ENCODE measurements around the gene TMEM132C. TPM values are rescaled to one million over a fixed set of nuclear protein-coding genes. Genes with fewer than 3 reads are reported as not detected.

Gene TMEM132C
- total RNA-seq, 1 experiment from 2014 or later, result not detected

DNA sequence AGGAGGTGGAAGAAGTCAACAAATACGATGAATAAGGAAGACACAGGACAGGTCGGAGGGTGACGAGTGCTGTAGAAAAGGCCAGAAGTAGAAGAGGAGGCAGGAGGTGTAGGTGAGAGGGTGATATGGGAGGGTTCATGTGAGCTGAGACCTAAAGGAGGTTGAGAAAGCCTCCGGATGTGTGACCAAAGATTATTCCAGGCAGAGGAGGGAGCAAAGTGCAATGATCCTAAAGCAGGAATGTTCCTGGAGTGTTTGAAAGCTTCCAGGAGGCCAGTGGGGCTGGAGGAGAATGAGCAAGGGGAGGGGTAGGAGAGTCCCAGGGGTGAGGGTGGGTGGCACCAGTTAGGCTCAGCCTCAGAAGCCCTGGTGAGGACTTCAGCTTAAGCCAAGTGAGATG lies 340.0 kb downstream of the TMEM132C start:
- DNase-seq (ENCODE audit: low read depth), result no peak

DNA sequence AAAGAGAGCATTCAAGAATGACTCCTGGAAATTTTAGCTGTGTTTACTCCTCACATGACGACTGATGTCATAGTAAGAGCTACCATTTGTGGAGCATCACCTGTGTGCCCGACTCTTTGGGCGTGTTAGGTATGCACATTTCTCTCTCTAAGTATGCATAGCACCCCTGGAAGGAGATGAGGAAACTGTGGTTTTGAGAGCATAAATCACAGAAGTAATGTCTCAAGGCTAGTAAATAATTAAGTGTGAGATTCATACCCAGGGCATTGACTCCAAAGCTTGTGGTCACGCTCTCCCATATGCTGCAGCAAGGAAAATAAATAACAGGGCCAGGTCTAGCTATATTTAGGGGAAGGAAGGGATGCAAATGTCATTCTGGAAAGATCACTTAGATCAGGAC lies 340.7 kb downstream of the TMEM132C start:
- no peak for DNase-seq (ENCODE audit: low read depth)

DNA sequence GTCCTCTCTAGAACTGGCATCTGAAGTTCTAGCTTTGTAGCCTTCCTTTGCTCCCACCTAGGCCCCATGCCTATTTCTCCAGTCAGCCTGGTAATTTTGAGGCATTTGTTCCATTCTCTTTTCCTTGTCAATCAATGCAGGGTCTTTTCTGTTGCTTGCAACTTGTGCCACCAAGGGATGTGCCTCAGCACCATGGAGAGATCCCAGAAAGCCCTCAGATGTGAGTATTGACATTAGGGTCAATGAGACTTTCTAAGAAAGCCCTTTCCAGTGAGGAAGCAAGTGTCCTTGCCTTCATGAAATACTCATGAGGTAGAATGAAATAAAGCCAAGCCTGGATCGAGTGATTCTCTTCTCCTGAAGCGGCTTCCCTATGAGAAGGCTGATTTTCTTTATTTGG lies 342.9 kb downstream of the TMEM132C start:
- DNase-seq (ENCODE audit: low read depth), result no peak

DNA sequence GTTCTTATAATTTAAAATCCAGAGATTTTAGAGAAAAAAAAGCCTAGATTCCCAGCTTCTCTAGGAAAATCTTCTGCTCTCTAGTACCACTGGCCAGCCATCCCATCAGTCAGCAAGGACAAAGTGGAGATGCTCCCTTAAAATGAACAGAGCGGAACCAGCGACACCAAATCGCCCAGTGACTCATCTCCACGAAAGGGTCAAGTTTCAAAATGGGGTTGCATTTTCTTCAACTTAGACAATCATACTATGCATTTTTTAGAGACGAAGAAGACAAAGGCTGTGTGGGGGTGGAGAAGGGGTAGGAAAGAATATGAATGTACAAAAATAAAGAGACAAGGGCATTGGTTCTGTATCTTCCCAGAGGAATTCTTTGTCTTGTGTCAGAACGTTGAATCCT lies 344.8 kb downstream of the TMEM132C start:
- DNase-seq (ENCODE audit: low read depth), result no peak

DNA sequence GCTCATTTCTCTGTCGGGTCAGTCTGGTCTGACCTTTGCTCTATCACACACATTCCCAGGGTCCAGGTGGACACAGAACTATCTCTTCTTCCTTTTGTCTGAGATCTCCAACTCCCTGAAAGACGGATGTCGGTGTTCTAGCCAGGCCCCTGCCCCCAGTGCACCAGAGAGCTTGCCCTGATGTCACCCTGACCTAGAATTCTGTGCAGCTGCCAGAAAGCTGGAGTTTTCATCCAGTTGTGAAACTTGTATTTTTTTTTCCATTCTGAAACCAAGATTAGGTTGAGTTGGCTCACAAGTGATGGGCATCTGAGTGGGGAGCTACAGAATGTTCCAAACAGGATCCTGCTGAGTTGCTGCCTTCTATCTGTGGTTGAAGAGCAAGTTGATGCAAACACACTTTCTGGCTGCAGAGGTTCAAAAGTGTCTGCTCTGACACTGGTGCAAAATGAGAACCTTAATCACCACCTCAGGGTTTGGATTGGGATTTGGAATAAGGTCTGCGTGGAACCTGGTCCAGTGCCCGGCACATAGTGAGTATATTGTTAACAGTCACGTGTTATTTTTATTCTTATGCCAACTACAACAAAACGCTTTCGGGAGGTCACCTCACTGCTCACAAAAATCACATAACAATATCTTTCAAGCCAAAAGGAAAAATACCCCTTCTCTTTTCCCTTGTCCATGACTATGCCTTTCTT lies 345.3 kb downstream of the TMEM132C start:
- DNase-seq (ENCODE audit: low read depth), result no peak

DNA sequence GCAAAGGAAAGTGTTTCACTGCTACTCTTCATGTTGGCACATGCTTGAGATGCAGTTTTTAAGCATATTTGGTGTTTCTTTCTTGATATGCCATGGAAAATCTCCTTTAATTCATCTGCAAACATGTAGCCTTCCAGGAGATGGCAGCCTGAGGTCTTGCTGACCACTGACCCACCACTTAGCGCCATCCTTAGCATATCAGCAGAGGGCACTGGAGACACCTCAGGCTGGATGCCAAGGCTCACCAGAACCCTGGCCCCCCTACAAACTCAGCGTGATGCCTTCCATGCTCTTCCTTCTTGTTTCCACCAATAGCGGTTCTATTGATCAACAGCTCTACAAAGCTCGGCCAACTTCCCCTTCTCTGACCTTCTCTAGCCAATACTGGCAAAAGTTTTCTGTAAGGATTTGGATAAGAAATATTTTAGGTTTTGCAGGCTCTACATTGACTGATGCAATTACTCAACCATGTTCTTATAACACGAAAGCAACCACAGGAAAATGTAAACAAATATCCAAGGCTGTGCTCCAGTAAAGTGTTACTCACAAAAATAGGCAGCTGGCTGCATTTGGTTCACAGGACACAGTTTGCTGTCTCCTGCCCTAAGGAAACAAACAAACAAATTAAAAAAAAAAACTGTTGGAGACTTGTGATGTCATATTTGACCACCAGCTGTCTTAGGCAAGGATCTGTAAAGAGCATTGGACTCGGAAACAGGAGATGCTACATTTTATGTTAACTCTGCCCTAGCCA lies 347.0 kb downstream of the TMEM132C start:
- no peak for DNase-seq (ENCODE audit: low read depth)

DNA sequence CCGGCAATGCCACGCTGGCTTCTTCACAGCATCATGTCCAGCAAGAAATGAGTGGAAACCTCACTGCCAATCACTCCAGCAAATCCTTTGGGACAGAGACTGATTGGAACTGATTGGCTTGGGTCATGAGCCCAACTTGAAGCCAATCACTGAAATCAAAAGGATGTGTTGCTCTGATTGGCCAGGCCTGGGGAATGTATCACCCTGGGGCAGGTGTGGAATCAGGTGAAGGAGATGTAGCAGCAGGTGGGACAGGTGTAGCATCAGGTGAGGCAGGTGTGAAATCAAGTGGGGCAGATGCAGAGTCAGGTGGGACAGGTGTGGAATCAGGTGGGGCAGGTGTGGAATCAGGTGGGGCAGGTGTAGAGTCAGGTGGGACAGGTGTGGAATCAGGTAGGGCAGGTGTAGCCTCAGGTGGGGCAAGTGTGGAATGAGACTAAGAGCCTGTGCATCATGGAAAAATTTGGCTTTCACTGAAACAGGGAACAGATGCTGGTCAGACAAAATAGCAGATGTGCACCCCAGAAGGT lies 350.4 kb downstream of the TMEM132C start:
- DNase-seq (ENCODE audit: low read depth), result no peak

DNA sequence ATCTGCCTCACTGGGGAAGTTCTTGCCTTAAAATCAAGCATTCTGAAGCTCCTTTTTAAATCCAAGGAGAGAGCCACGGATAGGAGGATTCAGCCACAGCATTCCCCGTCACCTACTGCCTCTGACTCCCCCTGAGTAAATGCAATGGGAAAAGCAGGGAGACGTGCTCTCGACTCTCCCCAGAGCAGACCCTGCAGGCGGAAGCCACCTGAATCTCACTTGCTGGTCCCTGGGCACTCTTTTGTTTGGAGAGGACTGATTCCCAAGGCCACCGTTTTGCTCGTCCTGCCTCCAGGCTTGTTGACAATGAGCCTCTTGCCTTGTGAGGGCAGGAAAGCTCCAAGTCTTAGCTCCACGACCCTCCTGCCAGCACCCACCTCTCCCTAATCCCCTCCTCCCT lies 352.3 kb downstream of the TMEM132C start:
- DNase-seq (ENCODE audit: low read depth), result no peak

DNA sequence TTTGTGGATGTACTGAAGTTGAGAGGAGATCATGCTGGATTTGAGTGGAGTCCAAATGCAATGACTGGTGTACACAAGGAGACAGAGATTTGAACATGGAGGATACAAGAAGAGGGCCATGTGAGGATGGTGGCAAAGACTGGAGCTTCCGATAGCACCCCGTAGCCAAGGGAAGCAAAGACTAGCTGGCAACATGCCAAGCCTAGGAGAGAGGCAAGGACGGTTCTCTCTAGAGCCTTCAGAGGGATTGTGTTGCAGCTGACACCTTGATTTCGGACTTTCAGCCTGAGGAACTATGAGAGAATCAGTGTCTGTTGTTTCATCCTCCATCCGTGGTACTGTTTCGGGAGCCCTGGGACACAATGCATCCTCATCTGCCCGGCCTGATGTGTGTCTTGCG lies 354.3 kb downstream of the TMEM132C start:
- DNase-seq (ENCODE audit: low read depth), result no peak

DNA sequence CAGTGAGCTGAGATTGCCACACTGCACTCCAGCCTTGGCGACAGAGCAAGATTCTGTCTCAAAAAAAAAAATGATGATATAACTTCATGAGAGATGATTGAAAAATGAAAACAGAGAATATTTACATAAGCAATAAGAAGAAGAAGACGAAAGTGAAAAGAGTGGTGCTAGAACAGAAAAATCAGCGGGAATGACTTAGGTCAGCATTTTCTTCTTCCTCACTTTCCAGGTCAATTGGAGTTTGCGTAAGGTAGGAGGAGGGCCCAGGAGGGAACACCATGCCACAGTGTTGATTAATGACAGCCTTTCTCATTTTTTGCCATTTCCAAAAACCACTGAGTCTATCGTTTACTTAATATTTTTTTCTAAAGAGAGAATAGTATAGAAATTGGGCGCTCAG lies 356.8 kb downstream of the TMEM132C start:
- no peak for DNase-seq (ENCODE audit: low read depth)

DNA sequence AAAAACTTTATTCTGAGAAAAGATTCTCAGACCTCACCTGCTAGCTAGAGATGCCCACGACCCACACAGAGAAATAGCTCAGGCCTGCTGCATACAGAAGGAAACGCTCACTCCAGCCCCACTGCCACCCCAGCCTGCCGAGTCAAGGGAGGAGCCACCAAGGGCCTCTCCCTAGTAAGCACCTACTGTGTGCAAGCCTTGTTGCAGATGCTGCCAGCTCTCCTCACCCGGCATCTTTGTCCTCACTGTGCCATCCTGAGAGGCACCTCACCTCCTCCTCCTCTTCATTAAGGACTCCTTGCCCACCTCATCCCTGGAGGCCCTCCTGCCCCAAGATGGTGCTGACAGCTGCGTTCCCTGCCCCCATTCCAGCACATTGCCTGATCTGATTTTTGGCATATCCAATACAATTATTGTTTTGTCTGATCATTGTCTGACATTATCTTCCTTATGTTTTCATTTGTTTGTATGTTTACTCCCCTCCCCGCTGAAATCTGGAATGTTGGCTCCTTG lies 359.9 kb downstream of the TMEM132C start:
- DNase-seq (ENCODE audit: low read depth), result no peak

DNA sequence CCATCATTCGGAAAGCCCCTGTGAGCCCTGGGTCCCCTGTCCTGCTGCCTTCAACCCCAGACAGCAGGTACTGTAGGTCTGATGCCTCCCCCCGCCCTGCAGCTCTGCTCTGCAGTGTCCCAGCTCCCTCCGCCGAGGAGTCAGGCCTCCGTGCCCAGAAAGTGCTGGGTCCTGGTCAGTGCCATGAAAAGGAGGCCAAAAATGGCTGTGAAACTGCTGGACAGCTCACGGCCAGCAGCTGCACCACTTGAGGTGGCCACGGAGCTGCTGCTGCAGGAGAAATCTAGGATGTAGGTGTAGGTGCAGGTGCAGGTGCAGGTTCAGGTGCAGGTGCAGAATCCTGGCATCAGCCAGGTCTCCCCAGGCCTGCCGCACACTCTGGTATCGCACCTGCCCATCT lies 360.7 kb downstream of the TMEM132C start:
- DNase-seq (ENCODE audit: low read depth), result no peak

DNA sequence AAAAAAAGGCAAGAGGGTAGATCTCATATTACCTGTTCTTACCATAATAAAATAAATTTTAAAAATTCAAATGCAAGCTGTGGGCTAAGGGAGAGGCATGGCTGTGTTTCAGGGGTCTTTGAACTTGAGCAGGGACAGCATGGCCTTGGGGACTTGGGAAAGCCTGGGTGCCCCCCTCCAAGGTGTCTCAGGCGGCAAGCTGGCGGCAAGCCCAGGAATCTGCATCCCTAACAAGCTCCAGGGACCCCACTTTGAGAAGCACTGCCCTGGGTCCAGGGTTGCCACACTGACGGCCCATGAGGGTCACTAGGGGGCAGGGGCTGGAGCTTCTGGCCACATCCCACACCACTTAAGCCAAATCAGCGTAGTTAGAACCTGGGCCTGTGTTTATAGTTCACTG lies 363.0 kb downstream of the TMEM132C start:
- DNase-seq (ENCODE audit: low read depth), result no peak

DNA sequence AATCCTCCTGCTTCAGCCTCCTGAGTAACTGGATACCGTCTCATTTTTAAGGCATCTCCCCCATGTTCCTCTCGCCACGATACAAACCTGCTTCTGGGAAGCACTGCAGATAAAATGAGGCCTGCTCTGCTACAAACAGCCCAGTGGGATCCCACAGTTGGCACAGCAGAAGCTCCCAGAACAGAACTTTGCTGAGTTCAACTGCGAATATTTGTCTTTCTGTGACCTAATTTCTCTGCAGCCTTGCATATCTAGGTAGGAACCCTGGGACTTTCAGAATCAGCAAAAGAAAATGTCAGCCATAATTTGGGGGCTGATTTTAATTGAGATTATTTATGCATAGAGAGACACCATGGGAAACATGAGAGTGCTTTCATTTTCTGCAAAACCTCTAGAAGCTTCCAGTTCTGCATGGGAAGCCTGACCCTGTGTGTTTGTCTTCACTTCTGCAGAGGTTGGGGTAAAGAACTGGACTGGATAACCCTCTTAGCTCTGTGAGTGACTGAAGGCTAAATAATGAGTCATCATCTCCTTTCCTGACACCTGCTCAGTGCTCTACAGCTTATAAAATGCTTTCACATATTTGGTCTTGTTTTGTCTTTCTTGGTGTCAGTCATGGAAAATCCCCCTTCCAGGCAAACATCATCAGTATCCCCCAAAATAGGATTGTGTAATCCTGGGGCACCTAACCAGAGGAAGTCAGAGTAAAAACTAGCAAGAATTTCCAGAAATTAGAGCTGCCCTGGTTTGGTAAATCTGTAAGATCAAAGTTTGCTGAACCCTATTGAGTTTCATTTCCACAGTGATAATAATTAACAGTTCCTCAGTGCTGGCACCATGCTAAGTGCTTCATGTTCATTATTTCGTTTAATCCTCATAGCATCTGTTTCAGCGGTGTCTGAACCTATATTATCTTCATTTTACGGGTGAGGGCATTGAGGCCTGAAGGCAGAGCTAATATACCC lies 371.0 kb downstream of the TMEM132C start:
- DNase-seq (ENCODE audit: low read depth), result no peak

DNA sequence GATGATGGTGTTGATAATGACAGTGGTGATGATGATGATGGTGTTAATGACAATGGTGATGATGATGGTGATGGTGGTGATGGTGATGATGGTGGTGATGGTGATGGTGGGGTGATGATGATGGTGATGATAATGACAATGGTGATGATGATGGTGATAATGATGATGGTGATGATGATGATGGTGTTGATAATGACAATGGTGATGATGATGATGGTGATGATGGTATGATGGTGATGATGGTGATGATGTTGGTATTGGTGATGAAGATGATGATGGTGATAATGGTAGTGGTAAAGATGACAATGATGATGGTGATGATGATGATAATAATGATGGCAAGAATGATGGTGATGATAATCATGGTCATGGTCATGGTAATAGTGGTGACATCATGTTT lies 372.1 kb downstream of the TMEM132C start:
- DNase-seq (ENCODE audit: low read depth), result no peak

DNA sequence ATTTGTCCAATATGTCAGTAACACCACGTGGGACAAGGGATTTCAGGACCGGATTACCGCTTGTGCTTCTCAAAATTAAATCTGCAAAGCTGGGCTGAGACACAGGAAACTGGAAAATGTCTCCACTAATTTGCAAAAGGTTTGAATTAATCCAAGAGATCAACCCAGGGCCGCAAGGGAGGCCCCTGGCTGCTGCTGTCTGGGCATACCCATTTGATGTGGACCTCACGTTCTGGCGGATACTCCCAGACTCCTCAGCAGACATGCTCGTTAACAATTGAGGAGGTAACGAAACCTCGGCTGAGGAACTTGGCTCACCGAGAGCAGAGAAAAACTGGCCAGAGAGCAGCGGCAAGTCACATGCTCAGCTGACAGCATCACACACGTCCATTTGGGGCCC lies 376.2 kb downstream of the TMEM132C start:
- no peak for DNase-seq (ENCODE audit: low read depth)

DNA sequence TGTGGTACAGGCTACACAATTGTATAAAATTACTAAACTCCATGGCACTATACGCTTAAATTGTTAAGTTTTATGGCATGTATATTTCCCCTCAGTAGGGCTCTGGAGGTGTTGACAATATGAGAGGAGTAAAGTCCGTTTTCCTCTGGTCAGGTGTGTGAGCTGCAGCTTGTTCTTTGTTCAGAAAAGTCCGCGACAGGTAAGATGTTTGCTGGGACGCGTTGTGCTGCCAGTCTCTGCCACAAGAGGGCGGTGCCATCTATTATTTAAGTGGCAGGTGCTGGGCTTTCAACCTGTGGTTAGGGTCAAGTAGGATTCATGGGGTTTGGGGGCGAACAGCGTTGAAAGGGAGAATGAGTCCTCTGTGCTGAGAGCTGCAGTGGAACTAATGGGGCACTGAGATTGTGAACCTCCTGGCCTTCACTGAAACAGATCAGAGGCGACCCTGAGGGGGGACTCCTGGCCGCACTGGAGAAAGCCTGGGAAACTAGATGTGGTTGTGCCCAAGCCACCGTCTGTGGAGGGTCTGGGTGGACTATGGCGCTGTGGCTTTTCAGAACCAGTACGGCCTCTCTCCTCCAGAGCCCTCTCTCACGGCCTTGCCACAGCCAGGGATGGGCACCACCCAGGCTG lies 377.8 kb downstream of the TMEM132C start:
- DNase-seq (ENCODE audit: low read depth), result no peak

DNA sequence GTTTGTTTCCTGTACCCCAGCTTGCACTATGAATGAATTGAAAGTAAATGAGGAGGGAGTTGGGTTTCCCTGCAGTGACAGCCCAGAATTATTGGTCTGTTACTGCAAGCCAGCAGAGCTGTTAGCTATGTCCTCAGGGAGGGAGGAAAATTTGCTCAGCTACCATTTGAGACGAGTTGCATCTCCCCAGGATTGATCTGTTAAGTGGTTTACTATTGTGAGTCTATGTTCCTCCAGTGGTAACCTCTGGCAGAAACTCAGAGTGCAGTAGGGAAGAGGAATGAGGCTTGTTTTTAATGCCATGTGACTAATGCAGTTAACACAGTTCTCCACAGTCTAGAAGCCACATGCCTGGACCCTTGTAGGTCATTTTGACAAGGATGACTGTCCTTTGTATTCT lies 382.9 kb downstream of the TMEM132C start:
- DNase-seq (ENCODE audit: low read depth), result no peak

DNA sequence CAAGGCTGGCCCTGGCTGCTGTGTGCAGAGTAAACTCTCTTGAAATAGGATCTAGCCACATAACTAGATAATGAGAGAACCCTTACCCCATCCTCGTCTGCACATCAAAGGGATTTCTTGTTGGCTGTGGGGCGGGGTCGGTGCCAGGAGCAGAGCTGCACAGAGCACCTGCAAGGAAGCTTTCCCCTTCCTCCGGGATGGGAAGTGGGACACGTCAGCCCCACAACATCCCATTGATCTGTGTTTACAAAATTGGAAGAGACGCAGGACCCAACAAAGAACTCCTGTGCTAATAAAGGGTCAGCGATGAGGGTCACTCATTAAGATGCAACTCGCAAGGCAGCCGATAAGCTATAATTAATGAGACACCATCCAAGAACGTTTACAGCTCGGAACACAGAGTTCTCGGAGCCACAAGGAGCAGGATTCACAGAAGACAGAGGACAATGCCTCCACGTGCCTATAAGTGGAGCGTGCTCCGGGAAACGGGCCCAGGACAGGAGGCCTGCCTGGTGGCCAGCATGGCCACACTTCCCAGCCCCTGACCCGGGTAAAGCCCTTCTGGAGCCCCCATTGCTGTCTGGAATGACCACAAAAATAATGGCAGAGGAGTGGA lies 385.3 kb downstream of the TMEM132C start:
- DNase-seq (ENCODE audit: low read depth), result no peak

DNA sequence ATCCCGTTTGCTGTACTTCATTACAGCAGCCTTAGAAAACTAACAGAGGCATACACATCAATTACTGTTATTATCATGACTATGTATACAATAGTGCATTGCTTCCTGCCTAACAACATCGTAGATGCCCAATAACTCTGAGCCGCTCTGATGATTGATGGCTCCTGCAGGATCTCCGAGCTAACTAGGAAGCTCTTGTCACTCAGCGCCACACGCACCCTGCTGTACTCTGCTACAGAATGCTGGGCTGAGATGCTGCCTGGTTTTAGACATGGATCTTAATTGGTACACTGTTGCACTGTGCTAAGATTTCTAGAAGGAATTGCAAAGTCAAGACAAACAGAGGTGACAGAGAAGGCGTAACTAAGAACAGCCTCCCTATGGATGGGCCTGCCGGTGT lies 387.5 kb downstream of the TMEM132C start:
- DNase-seq (ENCODE audit: low read depth), result no peak

DNA sequence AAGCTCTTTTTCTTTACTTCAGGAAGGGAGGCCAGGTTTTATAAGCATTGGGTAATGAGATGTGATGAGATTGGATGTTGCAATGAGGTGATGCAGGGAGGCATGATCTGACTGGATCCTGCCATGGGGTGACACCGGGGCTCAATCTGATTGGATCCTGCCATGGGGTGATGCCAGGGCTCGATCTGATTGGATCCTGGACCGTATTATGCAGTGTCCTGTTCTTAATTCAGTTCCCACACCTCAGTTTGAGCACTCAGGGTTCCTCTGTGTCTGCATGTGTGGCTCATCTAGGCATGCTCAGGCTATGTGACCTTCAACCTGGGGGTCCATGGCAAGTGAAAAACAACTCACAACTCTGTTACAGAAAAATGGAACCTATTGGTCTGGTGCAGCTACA lies 390.4 kb downstream of the TMEM132C start:
- no peak for DNase-seq (ENCODE audit: low read depth)
